ENCODE data around the gene KMT2B.

The KMT2B gene

GRCh38 chr19:35742121-35742724 lies 24.4 kb downstream of the KMT2B start, which contains the start of gene IGFLR1:
IGFLR1 (minus strand) TSS chr19:35742452; CDS start chr19:35741180, 1,272 bp downstream.
- Histone ChIP-seq H2AK5ac (ENCODE audit: low read length) (no peak within 1 kb of the TSS), H3K79me2 (ENCODE audit: control insufficient read depth, insufficient read depth, low read length, poor library complexity) (peaks cover 3% of the 10 kb centered on the region), H3K79me1 (ENCODE audit: low read length) (peaks cover 6% of the 10 kb centered on the region), H2BK120ac (ENCODE audit: insufficient read depth, low read length, poor library complexity) (no peak within 1 kb of the TSS), H3K9me3 (ENCODE audit: insufficient read depth, low read depth, low read length) (peaks cover 3% of the 10 kb centered on the region), H3K27ac (ENCODE audit: low read depth, low read length) (no peak within 1 kb of the TSS), H3K36me3 (ENCODE audit: control insufficient read depth in 1 of 2, insufficient read depth in 2 of 2, low read length in 2 of 2) (peaks cover 22 to 23% of the 10 kb centered on the region in 2 experiments), H3K9ac (ENCODE audit: low read length) (no peak within 1 kb of the TSS), H4K8ac (ENCODE audit: low read depth, low read length) (no peak within 1 kb of the TSS), H3K4ac (ENCODE audit: low read depth, low read length) (no peak within 1 kb of the TSS), H3K23ac (ENCODE audit: low read length) (no peak within 1 kb of the TSS), H3K14ac (ENCODE audit: low read length) (no peak within 1 kb of the TSS), H3K4me3 (ENCODE audit: low read depth, low read length) (no peak within 1 kb of the TSS), H4K12ac (ENCODE audit: low read depth, low read length) (no peak within 1 kb of the TSS), H2BK12ac (ENCODE audit: low read length) (no peak within 1 kb of the TSS), H2BK5ac (ENCODE audit: low read depth, low read length, poor library complexity) (no peak within 1 kb of the TSS), H2AFZ (ENCODE audit: insufficient read depth, low read length, poor library complexity) (no peak within 1 kb of the TSS), H3K4me1 (ENCODE audit: control insufficient read depth in 1 of 2, insufficient read depth in 2 of 2, low read length in 2 of 2) (peaks cover 14 to 20% of the 10 kb centered on the region in 2 experiments), H4K91ac (ENCODE audit: low read depth, low read length) (no peak within 1 kb of the TSS), H3K4me2 (ENCODE audit: low read length) (peak within 1 kb of the TSS; percentile 90), H3K27me3 (ENCODE audit: insufficient read depth, low read length) (no peaks in the 10 kb centered on the region), H3K18ac (ENCODE audit: low read length) (no peak within 1 kb of the TSS)
- no CpG with 5 or more reads among the region's 9 CpGs for WGBS (ENCODE audit: extremely low coverage, insufficient coverage, insufficient read length)
- DNase-seq = peak in 1 of 2 donors; percentile 14

- no peak overlapping the region for H2AFZ ChIP-seq (ENCODE audit: insufficient read depth, low read length, poor library complexity)
These were observed 26.0 kb downstream of the KMT2B start for GRCh38 chr19:35743640-35744429.

GRCh38 chr19:35744430-35745327 lies 26.9 kb downstream of the KMT2B start:
- peak overlapping the region; percentile 42 for H2AFZ ChIP-seq (ENCODE audit: insufficient read depth, low read length, poor library complexity)
- peak overlapping the region; percentile 91 for H2BK120ac ChIP-seq (ENCODE audit: insufficient read depth, low read length, poor library complexity)
- no peak overlapping the region for H3K23ac ChIP-seq (ENCODE audit: low read length)
- H3K18ac ChIP-seq (ENCODE audit: low read length) = peak overlapping the region; percentile 56
- peak overlapping the region; percentile 96 for H4K91ac ChIP-seq (ENCODE audit: low read depth, low read length)
- no CpG with 5 or more reads among the region's 41 CpGs for WGBS (ENCODE audit: extremely low coverage, insufficient coverage, insufficient read length)
- H3K27me3 ChIP-seq (ENCODE audit: insufficient read depth, low read length) = no peaks in the 10 kb centered on the region
- peaks cover 10% of the 10 kb centered on the region for H3K79me1 ChIP-seq (ENCODE audit: low read length)
- peaks cover 3% of the 10 kb centered on the region for H3K9me3 ChIP-seq (ENCODE audit: insufficient read depth, low read depth, low read length)
- H3K4me3 ChIP-seq (ENCODE audit: low read depth, low read length) = peak overlapping the region; percentile 86
- H2AK5ac ChIP-seq (ENCODE audit: low read length) = no peak overlapping the region
- H3K4ac ChIP-seq (ENCODE audit: low read depth, low read length) = peak overlapping the region; percentile 61
- peaks cover 13 to 24% of the 10 kb centered on the region in 2 experiments for H3K4me1 ChIP-seq (ENCODE audit: control insufficient read depth in 1 of 2, insufficient read depth in 2 of 2, low read length in 2 of 2)
- peak; percentile 97 to 98 for DNase-seq
- H4K8ac ChIP-seq (ENCODE audit: low read depth, low read length) = peak overlapping the region; percentile 94
- no peak overlapping the region for H2BK12ac ChIP-seq (ENCODE audit: low read length)
- H2BK5ac ChIP-seq (ENCODE audit: low read depth, low read length, poor library complexity) = peak overlapping the region; percentile 94
- H4K12ac ChIP-seq (ENCODE audit: low read depth, low read length) = peak overlapping the region; percentile 85
- peak overlapping the region; percentile 90 for H3K9ac ChIP-seq (ENCODE audit: low read length)
- H3K79me2 ChIP-seq (ENCODE audit: control insufficient read depth, insufficient read depth, low read length, poor library complexity) = peaks cover 10% of the 10 kb centered on the region
- peaks cover 3 to 5% of the 10 kb centered on the region in 2 experiments for H3K36me3 ChIP-seq (ENCODE audit: control insufficient read depth in 1 of 2, insufficient read depth in 2 of 2, low read length in 2 of 2)
- H3K27ac ChIP-seq (ENCODE audit: low read depth, low read length) = peak overlapping the region; percentile 91
- peak overlapping the region; percentile 88 for H3K14ac ChIP-seq (ENCODE audit: low read length)
- peak overlapping the region; percentile 69 for H3K4me2 ChIP-seq (ENCODE audit: low read length)

More at GRCh38 chr19:35743640-35744429, 26.0 kb downstream of the KMT2B start:
- Histone ChIP-seq H4K91ac (ENCODE audit: low read depth, low read length) (no peak overlapping the region), H2AK5ac (ENCODE audit: low read length) (no peak overlapping the region), H2BK12ac (ENCODE audit: low read length) (no peak overlapping the region), H2BK5ac (ENCODE audit: low read depth, low read length, poor library complexity) (no peak overlapping the region), H3K4me3 (ENCODE audit: low read depth, low read length) (no peak overlapping the region), H3K4me1 (ENCODE audit: control insufficient read depth in 1 of 2, insufficient read depth in 2 of 2, low read length in 2 of 2) (peaks cover 14 to 20% of the 10 kb centered on the region in 2 experiments), H3K14ac (ENCODE audit: low read length) (no peak overlapping the region), H3K27ac (ENCODE audit: low read depth, low read length) (no peak overlapping the region), H3K4ac (ENCODE audit: low read depth, low read length) (no peak overlapping the region), H4K8ac (ENCODE audit: low read depth, low read length) (no peak overlapping the region), H3K9ac (ENCODE audit: low read length) (no peak overlapping the region), H2BK120ac (ENCODE audit: insufficient read depth, low read length, poor library complexity) (no peak overlapping the region), H3K4me2 (ENCODE audit: low read length) (peak overlapping the region; percentile 69), H3K23ac (ENCODE audit: low read length) (no peak overlapping the region), H3K27me3 (ENCODE audit: insufficient read depth, low read length) (no peaks in the 10 kb centered on the region), H3K18ac (ENCODE audit: low read length) (no peak overlapping the region), H3K36me3 (ENCODE audit: control insufficient read depth in 1 of 2, insufficient read depth in 2 of 2, low read length in 2 of 2) (peaks cover 6 to 7% of the 10 kb centered on the region in 2 experiments), H4K12ac (ENCODE audit: low read depth, low read length) (no peak overlapping the region), H3K79me2 (ENCODE audit: control insufficient read depth, insufficient read depth, low read length, poor library complexity) (peaks cover 7% of the 10 kb centered on the region), H3K9me3 (ENCODE audit: insufficient read depth, low read depth, low read length) (peaks cover 3% of the 10 kb centered on the region), H3K79me1 (ENCODE audit: low read length) (peaks cover 10% of the 10 kb centered on the region)
- WGBS (ENCODE audit: extremely low coverage, insufficient coverage, insufficient read length) = no CpG with 5 or more reads among the region's 19 CpGs
- DNase-seq = no peak

Data from trophoblast cell (in vitro differentiated cells and primary cell).